ENCODE results near the gene NODAL. TPM values are rescaled to one million over a fixed set of nuclear protein-coding genes. Genes with fewer than 3 reads are reported as not detected.

NODAL gene
- polyA plus RNA-seq, 12 donors: 0.16 to 0.78 (median 0.38) TPM; not detected in 2

Other genes with a start within 250 kb of the NODAL start
- 100 to 1,000 TPM in 2 of 12 donors, 10 to 100 TPM in 9, not detected in 1; 71.1 to 108 (median 85.4) TPM for gene PPA1, start 208.3 kb downstream of the NODAL start, polyA plus RNA-seq (ENCODE audit: insufficient read length in 12 of 12)
- under 1 TPM in 9 of 12 donors, not detected in 3; 0.04 to 0.23 (median 0.05) TPM for gene NPFFR1, start 157.7 kb downstream of the NODAL start, polyA plus RNA-seq (ENCODE audit: insufficient read length in 12 of 12)
- gene LRRC20, start 59.1 kb downstream of the NODAL start, polyA plus RNA-seq (ENCODE audit: insufficient read length in 12 of 12): 100 to 1,000 TPM in 1 of 12 donors, 10 to 100 TPM in 11; 17.7 to 148 (median 36.2) TPM
- gene EIF4EBP2, start 37.5 kb downstream of the NODAL start, polyA plus RNA-seq (ENCODE audit: insufficient read length in 12 of 12): 100 to 1,000 TPM in 1 of 12 donors, 10 to 100 TPM in 11; 55.8 to 114 (median 69.6) TPM
- gene PALD1, start 37.1 kb upstream of the NODAL start, polyA plus RNA-seq (ENCODE audit: insufficient read length in 12 of 12): 10 to 100 TPM in 11 of 12 donors, not detected in 1; 10.7 to 17.9 (median 13.8) TPM
- 1 to 10 TPM in 4 of 12 donors, under 1 TPM in 6, not detected in 2; 0.31 to 1.8 (median 0.90) TPM for gene PRF1, start 161.1 kb upstream of the NODAL start, polyA plus RNA-seq (ENCODE audit: insufficient read length in 12 of 12)
- gene ADAMTS14, start 230.8 kb upstream of the NODAL start, polyA plus RNA-seq (ENCODE audit: insufficient read length in 12 of 12): 10 to 100 TPM in 11 of 12 donors, not detected in 1; 12.7 to 28.2 (median 16.0) TPM

Measured in muscle of arm (tissue), 12 donors.